CD4-positive, alpha-beta T cell (primary cell): ENCODE results near the gene SLC8A2. TPM values are rescaled to one million over a fixed set of nuclear protein-coding genes. Genes with fewer than 3 reads are reported as not detected.

Source experiments
- ATAC-seq: fragments of 200-7000 bp; cut with Tn5 transposase; one replicate; pipeline ENCODE4 v1.10.0; 2022; ENCODE audit warnings: mild to moderate bottlenecking; ENCODE audit not compliant: poor library complexity
- CTCF ChIA-PET: fragments of 350-600 bp; sonication (Branson Sonifier 250); formaldehyde crosslinking; loops from one replicate; lab custom pipeline; 2021; ENCODE audit warnings: antibody characterized with exemption, inconsistent platforms; lab: Charles Lee
- POLR2A ChIA-PET: fragments of 350-600 bp; sonication (Branson Sonifier 250); formaldehyde crosslinking; loops from one replicate; lab custom pipeline; 2021; ENCODE audit warnings: antibody characterized with exemption, inconsistent platforms; lab: Charles Lee
- DNase-seq, 14 experiments: peaks; one replicate each; pipeline ENCODE4 v3.0.0-alpha.2; 2013 to 2020; ENCODE audit warnings: mixed read lengths in 2 of 14
- H3K27ac ChIP-seq, 2 donors: one replicate each; pipeline versions ENCODE4 v1.5.1 to v1.7.0; 2013; ENCODE audit warnings: low read length in 2 of 2, low read depth in 1 of 2, mild to moderate bottlenecking in 1 of 2
- H3K27me3 ChIP-seq, 2 experiments: 1 replicate in 1 of 2; 2 replicates in 1 of 2; pipeline versions ENCODE4 v1.6.1 to v1.7.0; 2013; ENCODE audit warnings: low read length in 2 of 2, control low read depth in 1 of 2, mild to moderate bottlenecking in 1 of 2, moderate library complexity in 1 of 2; ENCODE audit not compliant: insufficient read depth in 2 of 2, control insufficient read depth in 1 of 2
- H3K36me3 ChIP-seq: one replicate; pipeline ENCODE4 v1.6.1; 2013; ENCODE audit warnings: low read length, control low read depth; ENCODE audit not compliant: insufficient read depth
- H3K4me1 ChIP-seq: one replicate; pipeline ENCODE4 v1.6.1; 2013; ENCODE audit warnings: low read length, control low read depth; ENCODE audit not compliant: insufficient read depth
- H3K4me3 ChIP-seq: one replicate; pipeline ENCODE4 v1.5.1; 2013; ENCODE audit warnings: mild to moderate bottlenecking, low read length, moderate library complexity
- H3K9me3 ChIP-seq, 2 experiments: 1 replicate in 1 of 2; 2 replicates in 1 of 2; pipeline versions ENCODE4 v1.6.1 to v1.7.0; 2013; ENCODE audit warnings: low read length in 2 of 2, mild to moderate bottlenecking in 2 of 2, control low read depth in 1 of 2, moderate library complexity in 1 of 2; ENCODE audit not compliant: control insufficient read depth in 1 of 2, insufficient read depth in 1 of 2
- H3K27ac Mint-ChIP-seq: one replicate; pipeline ENCODE4 v1.8.0; 2020; ENCODE audit warnings: mixed read lengths
- H3K27me3 Mint-ChIP-seq: one replicate; pipeline ENCODE4 v1.8.0; 2021; ENCODE audit warnings: mixed read lengths
- H3K36me3 Mint-ChIP-seq: one replicate; pipeline ENCODE4 v1.8.0; 2021; ENCODE audit warnings: low read depth, mixed read lengths
- H3K4me1 Mint-ChIP-seq: one replicate; pipeline ENCODE4 v1.8.0; 2021; ENCODE audit warnings: low read depth, mixed read lengths
- H3K4me3 Mint-ChIP-seq: one replicate; pipeline ENCODE4 v1.8.0; 2020; ENCODE audit warnings: mild to moderate bottlenecking, mixed read lengths
- H3K9me3 Mint-ChIP-seq: one replicate; pipeline ENCODE4 v1.8.0; 2020; ENCODE audit warnings: mixed read lengths
- CTCF ChIP-seq: fragments of 200-600 bp; IDR thresholded peaks from one replicate; pipeline ENCODE4 v1.8.0; 2022; ENCODE audit warnings: antibody characterized with exemption, mild to moderate bottlenecking
- intact Hi-C, 2 experiments: fragments of 100-400 bp; cut with DNase I in 1 of 2; cut with micrococcal nuclease in 1 of 2; formaldehyde crosslinking; loops; one replicate each; pipeline versions ENCODE4 v1.15.1 to v1.9.0; 2023 to 2025; cut with DNase I, micrococcal nuclease
- total RNA-seq, 174 experiments: library from RNA in 2 of 174; stranded (reverse) in 2 of 174; gene quantifications; one replicate each; pipeline ENCODE4 v1.2.3 and lab custom pipeline; 2021 to 2026

The SLC8A2 gene
- total RNA-seq, 2 experiments from 2014 or later = not detected

DNA sequence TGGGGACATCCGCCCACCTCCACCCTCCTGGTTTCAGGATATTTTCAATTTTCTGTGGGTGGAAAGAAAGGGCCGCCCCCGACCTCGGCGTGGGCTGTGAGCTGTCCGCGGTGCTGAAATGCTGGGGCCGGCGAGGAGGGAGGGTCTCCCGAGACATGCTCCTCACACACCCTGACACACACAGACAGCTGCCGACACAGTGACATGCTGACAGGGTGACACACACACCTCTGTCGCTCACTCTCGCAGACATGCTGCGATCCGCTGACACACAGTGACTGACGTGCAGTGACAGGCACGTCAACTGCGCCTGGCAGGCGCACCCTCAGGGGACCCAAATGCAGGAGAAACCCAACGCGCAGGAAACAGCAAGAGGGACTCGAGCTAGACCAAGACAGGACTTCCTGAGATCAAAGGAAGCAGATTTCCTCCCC, 27.3 kb downstream of the SLC8A2 start:
- Mint-ChIP-seq H3K36me3 (no peaks in the 10 kb centered on the region), H3K4me1 (peaks cover 48% of the 10 kb centered on the region), H3K9me3 (no peaks in the 10 kb centered on the region), H3K27me3 (peaks cover 85% of the 10 kb centered on the region), H3K27ac (peak overlapping the region; percentile 18), H3K4me3 (peak overlapping the region; percentile 46)
- no peak for TF ChIP-seq CTCF
- Histone ChIP-seq H3K4me1 (peaks cover 51% of the 10 kb centered on the region), H3K27me3 (peaks cover 35 to 45% of the 10 kb centered on the region in 2 experiments), H3K36me3 (no peaks in the 10 kb centered on the region), H3K27ac (no peak overlapping the region), H3K9me3 (peaks cover 0 to 14% of the 10 kb centered on the region in 2 experiments), H3K4me3 (no peak overlapping the region)
- intact Hi-C loops = no loop called here
- CTCF ChIA-PET = interaction anchor here (1.0 to 3.6 kb wide), 2 partner anchors 40 to 71 kb away, joined by 3 to 13 read pairs; partner anchors contain the start of genes KPTN and NAPA
- DNase-seq = peak in 13 of 14 experiments; percentile 21 to 74 (median 41)
- POLR2A ChIA-PET = no interaction called here
- peak; percentile 12 for ATAC-seq

GRCh38 chr19:47443331-47443730, 28.4 kb downstream of the SLC8A2 start:
- Histone ChIP-seq H3K4me1 (peaks cover 51% of the 10 kb centered on the region), H3K27ac (no peak overlapping the region), H3K4me3 (no peak overlapping the region), H3K27me3 (peaks cover 34 to 44% of the 10 kb centered on the region in 2 experiments), H3K36me3 (no peaks in the 10 kb centered on the region), H3K9me3 (peaks cover 0 to 14% of the 10 kb centered on the region in 2 experiments)
- Mint-ChIP-seq H3K36me3 (no peaks in the 10 kb centered on the region), H3K27ac (no peak overlapping the region), H3K27me3 (peaks cover 86% of the 10 kb centered on the region), H3K9me3 (no peaks in the 10 kb centered on the region), H3K4me1 (peaks cover 48% of the 10 kb centered on the region), H3K4me3 (no peak overlapping the region)
- DNase-seq (no peak), ATAC-seq (no peak)
- CTCF ChIA-PET = no interaction called here
- no peak for TF ChIP-seq CTCF
- intact Hi-C loops = no loop called here
- POLR2A ChIA-PET = no interaction called here

DNA sequence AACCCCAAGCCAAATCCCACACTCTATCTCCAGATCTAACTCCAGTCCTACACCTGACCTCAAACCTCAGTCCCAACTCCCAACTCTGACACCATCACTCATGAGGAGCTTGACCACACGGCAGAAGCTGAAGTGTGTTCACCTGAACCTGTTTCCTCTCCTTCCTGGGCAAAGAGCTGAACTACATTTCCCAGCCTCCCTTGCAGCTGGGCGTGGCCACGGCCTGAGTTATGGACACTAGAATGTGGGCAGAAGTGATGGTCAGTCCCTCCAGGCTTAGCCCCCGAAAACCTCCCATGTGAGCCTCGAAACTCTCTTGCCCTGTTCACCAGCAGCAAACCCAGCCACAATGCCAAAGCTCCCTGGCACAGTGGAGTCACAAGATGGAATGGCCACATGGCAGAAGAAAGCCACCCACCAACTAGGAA, 32.9 kb downstream of the SLC8A2 start:
- no peak for ATAC-seq
- Mint-ChIP-seq H3K9me3 (no peaks in the 10 kb centered on the region), H3K4me1 (peaks cover 24% of the 10 kb centered on the region), H3K4me3 (no peak overlapping the region), H3K36me3 (no peaks in the 10 kb centered on the region), H3K27ac (no peak overlapping the region), H3K27me3 (peaks cover 78% of the 10 kb centered on the region)
- TF ChIP-seq CTCF = no peak
- Histone ChIP-seq H3K36me3 (no peaks in the 10 kb centered on the region), H3K27ac (no peak overlapping the region), H3K27me3 (peaks cover 32 to 42% of the 10 kb centered on the region in 2 experiments), H3K4me3 (no peak overlapping the region), H3K9me3 (no peaks in the 10 kb centered on the region), H3K4me1 (peaks cover 24% of the 10 kb centered on the region)
- ChIA-PET POLR2A (interaction anchor here (1.2 kb wide), 1 partner anchor 307 kb away, joined by 3 read pairs; the partner anchor contains the start of gene NOP53), CTCF (interaction anchor here (1.8 kb wide), 1 partner anchor 259 kb away, joined by 5 read pairs; no protein-coding TSS in a partner anchor)
- intact Hi-C loops = loop anchor here (5.0 to 10.0 kb wide), 3 partner anchors 43 to 173 kb away; partner anchors contain the start of genes BICRA (in 1 of the 2) and KPTN (in 1 of the 2)
- DNase-seq = no peak
